Retinal pigment epithelial cell (primary cell): ENCODE results near the gene ERI3.

ENCODE experiments used
- DNase-seq: peaks from one replicate; pipeline ENCODE4 v3.0.0-alpha.2; 2010; ENCODE audit warnings: low read depth
- H3K4me3 ChIP-seq: 2 replicates; pipeline ENCODE4 v1.5.1; 2011; ENCODE audit warnings: mild to moderate bottlenecking, low read length, control low read depth, moderate library complexity
- TF ChIP-seq, protein P1 (sequence below): conservative IDR thresholded peaks from 2 replicates; pipeline ENCODE4 v1.5.1; 2011; ENCODE audit warnings: low read depth, low read length, control low read depth, inconsistent platforms

Gene ERI3

GRCh38 chr1:44268054-44268453 lies 87.0 kb downstream of the ERI3 start:
- TF ChIP-seq, protein P1, sequence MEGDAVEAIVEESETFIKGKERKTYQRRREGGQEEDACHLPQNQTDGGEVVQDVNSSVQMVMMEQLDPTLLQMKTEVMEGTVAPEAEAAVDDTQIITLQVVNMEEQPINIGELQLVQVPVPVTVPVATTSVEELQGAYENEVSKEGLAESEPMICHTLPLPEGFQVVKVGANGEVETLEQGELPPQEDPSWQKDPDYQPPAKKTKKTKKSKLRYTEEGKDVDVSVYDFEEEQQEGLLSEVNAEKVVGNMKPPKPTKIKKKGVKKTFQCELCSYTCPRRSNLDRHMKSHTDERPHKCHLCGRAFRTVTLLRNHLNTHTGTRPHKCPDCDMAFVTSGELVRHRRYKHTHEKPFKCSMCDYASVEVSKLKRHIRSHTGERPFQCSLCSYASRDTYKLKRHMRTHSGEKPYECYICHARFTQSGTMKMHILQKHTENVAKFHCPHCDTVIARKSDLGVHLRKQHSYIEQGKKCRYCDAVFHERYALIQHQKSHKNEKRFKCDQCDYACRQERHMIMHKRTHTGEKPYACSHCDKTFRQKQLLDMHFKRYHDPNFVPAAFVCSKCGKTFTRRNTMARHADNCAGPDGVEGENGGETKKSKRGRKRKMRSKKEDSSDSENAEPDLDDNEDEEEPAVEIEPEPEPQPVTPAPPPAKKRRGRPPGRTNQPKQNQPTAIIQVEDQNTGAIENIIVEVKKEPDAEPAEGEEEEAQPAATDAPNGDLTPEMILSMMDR: no peak

DNA sequence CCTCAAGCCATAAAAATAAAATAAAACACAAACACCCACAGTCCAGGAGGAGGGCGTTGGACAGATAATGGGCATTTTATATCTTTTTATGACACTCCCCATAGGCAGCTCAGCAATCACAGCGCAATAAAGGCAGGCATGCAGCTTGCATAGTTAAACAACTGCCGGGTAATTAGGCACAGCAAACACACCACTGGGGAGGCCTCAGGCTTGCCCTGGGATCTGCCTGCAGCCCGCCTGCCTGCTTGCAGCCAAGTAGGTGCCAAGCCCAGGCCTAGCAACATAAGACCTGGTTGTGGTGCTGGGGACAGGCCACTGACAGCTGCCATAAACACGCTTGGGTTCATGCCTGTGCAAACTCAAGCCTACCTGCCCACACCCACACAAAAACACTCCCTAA lies 87.6 kb downstream of the ERI3 start:
- TF ChIP-seq, protein P1: no peak
- no peak overlapping the region for H3K4me3 ChIP-seq
- no peak for DNase-seq

More at GRCh38 chr1:44268054-44268453, 87.0 kb downstream of the ERI3 start:
- DNase-seq: no peak
- H3K4me3 ChIP-seq: no peak overlapping the region

DNA sequence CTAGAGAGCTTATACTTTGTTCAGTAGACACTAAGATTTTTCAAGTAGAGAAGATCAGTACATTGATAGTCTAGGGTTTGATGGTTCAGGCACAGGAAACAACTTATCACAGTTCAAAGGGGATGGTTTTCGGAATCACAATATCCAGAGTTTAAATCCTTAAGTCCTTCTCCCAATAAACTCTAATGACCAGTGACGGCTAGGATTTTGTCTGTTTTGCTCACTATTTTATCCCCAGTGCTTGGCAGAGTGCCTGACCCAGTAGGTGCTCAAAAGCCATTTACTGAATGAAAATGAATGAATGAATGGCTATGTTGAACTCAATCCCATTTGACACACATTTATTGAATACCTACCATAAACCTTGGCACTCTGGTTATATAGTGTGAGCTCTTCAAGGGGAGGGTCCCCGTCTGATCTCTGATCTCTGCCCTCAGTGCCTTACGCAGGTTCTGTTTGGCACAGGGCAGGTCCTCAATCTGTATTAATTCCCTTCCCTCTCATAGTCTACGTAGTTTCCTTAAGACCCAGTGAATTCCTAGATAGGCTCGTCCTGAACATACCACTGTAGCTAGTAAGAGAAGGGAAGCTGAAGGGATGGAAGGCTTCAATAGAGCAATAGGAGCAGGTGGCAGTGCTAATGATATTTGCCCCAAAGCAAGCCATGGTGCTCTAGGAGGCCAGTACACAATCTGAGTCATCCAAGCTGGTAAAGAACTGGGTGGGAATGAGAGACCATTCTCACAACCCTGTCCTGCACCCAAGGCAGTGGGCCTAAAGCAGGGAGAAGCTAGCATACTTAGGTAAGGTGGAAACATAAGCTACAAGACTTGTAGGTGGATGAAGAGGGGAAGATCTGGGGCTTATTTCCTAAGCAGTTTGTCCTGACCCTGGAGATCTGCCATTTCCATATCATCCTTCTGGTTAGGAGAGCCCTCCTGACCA lies 88.4 kb downstream of the ERI3 start:
- TF ChIP-seq, protein P1: no peak
- no peak for DNase-seq
- no peak overlapping the region for H3K4me3 ChIP-seq

- H3K4me3 ChIP-seq: no peak overlapping the region
- TF ChIP-seq, protein P1: no peak
Measured at GRCh38 chr1:44265656-44266358, 89.2 kb downstream of the ERI3 start.

DNA sequence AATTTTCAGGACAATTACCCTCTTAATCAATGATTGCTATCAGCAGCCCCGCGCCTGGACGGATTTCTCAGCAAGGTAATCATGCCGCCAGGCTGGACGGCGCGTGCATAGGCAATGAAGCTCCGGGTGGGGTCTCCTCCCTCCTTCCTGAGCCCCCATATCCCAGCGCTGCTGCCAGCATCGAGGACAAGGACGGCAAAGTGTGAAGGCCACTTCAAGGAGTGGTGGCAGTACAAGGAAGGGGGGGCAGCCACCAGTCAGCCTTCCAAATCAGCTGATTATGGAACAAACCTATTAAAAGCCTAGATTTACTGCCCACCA lies 90.6 kb downstream of the ERI3 start:
- no peak overlapping the region for H3K4me3 ChIP-seq
- TF ChIP-seq, protein P1: no peak
- no peak for DNase-seq

More at GRCh38 chr1:44265656-44266358, 89.2 kb downstream of the ERI3 start:
- no peak for DNase-seq

DNA sequence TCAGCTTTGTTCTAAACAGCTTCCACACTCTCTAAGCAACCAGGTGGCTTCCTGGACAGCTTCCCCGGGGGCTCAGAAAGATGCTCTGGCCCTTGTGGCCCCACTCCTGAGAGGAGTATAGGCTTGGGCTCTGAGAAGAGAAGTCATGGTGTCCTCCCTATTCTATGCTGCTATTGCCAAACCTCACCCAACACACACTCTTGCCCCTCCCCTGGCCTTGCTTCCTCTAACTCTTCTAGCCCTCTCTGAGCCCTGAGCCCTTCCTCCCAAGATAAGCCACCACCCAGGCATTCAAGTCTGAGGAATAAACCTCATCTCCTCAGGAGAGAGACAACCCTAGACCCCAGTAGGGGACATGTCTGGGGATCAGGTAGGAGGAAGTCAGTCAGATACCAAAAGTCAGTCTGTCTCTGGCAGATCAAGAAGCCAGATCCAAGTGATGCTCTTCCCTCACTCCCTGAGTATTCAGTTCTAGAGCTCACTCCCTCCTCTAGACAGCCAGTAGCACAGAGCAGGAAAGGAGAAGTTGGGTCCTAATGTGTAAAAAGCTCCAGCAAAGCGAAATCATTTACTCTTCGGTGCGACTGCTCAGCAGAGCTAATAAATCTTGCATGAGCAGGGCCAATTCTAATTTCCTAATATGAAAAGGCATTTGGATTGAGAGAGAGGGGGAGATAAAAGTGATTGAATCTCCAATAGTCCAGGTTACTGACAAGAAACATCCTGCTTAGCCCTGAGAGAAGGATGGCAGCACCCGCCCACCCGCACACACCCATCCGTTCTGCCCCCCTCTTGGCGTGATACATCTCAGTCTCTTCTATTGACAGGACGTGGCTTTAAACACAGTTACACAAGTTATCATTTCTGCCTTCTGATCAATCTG lies 91.2 kb downstream of the ERI3 start:
- no peak overlapping the region for H3K4me3 ChIP-seq
- DNase-seq: no peak
- TF ChIP-seq, protein P1: no peak
